Activated T-cell treated with anti-CD3 and anti-CD28 coated beads, Interleukin-2, amount 50 U/mL, for 4 hours (primary cell): ENCODE data around the gene KCNQ5. TPM values are rescaled to one million over a fixed set of nuclear protein-coding genes. Genes with fewer than 3 reads are reported as not detected.
A peak's percentile ranks its signal among the peaks of the same experiment; 100 is the strongest.

Experiments used
- ATAC-seq, 2 donors: fragments of 200-7000 bp; cut with Tn5 transposase; one replicate each; pipeline ENCODE4 v1.10.0; 2021
- DNase-seq: peaks from one replicate; pipeline ENCODE4 v3.0.0-alpha.2; 2020
- H3K27me3 Mint-ChIP-seq: one replicate; pipeline ENCODE4 v1.8.0; 2021; ENCODE audit warnings: low read depth, mixed read lengths
- H3K36me3 Mint-ChIP-seq: one replicate; pipeline ENCODE4 v1.8.0; 2022; ENCODE audit warnings: mixed read lengths; ENCODE audit not compliant: insufficient read depth
- H3K4me1 Mint-ChIP-seq: one replicate; pipeline ENCODE4 v1.8.0; 2021; ENCODE audit warnings: low read depth, mixed read lengths
- H3K4me3 Mint-ChIP-seq: one replicate; pipeline ENCODE4 v1.8.0; 2021; ENCODE audit warnings: mild to moderate bottlenecking, moderate library complexity, mixed read lengths
- H3K9me3 Mint-ChIP-seq: one replicate; pipeline ENCODE4 v1.8.0; 2021; ENCODE audit warnings: mixed read lengths
- total RNA-seq, 3 donors: library from RNA; stranded (reverse); gene quantifications; one replicate each; pipeline ENCODE4 v1.2.1, GENCODE V29; 2021

The KCNQ5 gene
- total RNA-seq, 3 donors from 2014 or later = 9.7 to 13.1 (median 11.0) TPM

DNA sequence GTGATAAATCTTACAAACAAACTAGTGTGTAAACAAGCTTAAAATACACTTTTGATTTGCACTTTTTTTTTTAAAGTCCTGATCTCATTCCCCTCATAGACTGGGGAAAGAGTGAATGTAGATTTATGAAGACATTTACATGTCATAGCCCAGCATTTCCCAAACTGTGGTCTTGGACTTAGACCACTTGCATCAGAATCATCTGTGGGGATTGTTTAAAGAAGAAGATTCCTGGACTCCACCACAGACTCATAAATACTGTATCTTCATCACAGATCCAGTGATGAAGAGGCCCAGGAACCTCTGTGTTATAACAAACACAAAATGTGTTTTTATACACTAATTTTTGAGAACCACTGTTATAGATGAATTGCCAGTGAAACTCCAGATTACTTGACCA is 99.5 kb downstream of the KCNQ5 start:
- DNase-seq = no peak
- Mint-ChIP-seq H3K27me3 (no peaks in the 10 kb centered on the region), H3K36me3 (no peaks in the 10 kb centered on the region), H3K9me3 (no peaks in the 10 kb centered on the region), H3K4me3 (no peak overlapping the region), H3K4me1 (peaks cover 2% of the 10 kb centered on the region)
- no peak for ATAC-seq

DNA sequence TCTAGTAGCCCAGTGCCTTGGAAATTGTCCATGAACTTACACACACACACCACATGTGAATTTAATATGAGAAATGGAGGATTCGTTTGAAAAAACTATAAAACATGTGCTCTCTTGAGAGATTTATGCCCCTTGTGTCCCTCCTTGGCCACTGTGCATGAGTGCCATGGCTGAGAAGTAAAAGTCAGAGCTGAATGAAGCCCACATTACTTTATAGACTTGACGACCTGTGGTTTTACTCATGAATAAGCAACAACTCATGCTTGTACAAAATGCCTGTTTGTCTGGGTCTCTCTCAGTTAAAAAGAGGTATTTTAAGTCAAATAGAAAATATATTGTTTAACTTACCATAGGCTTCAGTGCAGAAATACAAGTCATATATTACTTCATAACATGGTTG is 102.7 kb downstream of the KCNQ5 start:
- ATAC-seq (no peak), DNase-seq (no peak)
- H3K36me3 Mint-ChIP-seq = no peaks in the 10 kb centered on the region
- no peaks in the 10 kb centered on the region for H3K27me3 Mint-ChIP-seq
- no peaks in the 10 kb centered on the region for H3K9me3 Mint-ChIP-seq
- H3K4me1 Mint-ChIP-seq = no peaks in the 10 kb centered on the region
- no peak overlapping the region for H3K4me3 Mint-ChIP-seq

DNA sequence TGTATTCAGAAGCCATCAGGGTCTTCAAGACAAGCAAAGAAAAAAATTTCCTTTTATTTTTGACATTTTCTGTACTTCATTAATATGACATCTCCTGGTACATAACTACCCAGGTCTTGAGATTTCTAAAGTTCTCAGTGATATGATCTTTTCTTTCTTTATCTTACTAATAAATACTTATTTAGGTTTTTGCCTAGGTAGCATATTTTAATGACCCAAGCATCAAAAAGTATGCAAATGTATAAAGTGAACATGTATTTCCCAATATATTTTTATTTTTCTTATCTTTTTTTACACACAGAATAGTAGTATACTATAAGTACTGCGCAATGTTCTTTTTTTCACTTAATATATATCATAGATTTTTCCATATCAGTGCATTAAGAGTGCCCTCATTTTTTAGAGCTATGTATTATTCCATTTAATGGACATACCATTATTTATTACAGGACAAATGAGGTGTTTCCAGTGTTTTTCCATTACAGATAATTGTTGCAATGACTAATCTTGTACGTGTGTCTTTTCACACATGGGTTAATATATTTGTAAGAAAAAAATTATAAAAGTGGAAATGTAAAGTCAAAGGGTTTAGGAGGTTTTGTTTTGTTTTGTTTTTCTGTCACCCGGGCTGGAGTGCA is 107.0 kb downstream of the KCNQ5 start:
- H3K9me3 Mint-ChIP-seq = no peaks in the 10 kb centered on the region
- no peaks in the 10 kb centered on the region for H3K27me3 Mint-ChIP-seq
- H3K36me3 Mint-ChIP-seq = no peaks in the 10 kb centered on the region

DNA sequence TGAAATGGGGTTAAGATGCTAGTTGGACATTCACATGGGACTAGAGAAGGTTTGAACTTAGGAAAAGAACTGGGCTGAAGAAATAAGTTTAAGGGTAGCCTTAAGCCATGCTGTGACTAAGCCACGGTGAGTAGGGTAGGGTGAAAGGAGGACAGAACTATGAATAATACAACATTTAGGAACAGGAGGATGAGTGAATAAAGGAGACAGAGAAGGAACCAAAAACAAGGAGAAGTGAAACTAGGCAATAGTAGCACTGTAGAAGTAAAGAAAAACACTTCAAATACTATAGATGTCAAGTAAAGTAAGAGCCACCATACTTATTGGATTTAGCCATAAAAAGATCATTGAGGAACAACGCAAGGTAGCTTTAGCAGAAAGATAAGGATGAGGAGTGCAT is 111.2 kb downstream of the KCNQ5 start:
- Mint-ChIP-seq H3K36me3 (peaks cover 8% of the 10 kb centered on the region), H3K4me3 (no peak overlapping the region), H3K4me1 (peaks cover 1% of the 10 kb centered on the region), H3K9me3 (no peaks in the 10 kb centered on the region), H3K27me3 (no peaks in the 10 kb centered on the region)
- ATAC-seq (no peak), DNase-seq (no peak)

More for the DNA sequence above, 107.0 kb downstream of the KCNQ5 start:
- ATAC-seq = no peak
- Mint-ChIP-seq H3K4me1 (no peaks in the 10 kb centered on the region), H3K4me3 (no peak overlapping the region)
- DNase-seq = no peak

DNA sequence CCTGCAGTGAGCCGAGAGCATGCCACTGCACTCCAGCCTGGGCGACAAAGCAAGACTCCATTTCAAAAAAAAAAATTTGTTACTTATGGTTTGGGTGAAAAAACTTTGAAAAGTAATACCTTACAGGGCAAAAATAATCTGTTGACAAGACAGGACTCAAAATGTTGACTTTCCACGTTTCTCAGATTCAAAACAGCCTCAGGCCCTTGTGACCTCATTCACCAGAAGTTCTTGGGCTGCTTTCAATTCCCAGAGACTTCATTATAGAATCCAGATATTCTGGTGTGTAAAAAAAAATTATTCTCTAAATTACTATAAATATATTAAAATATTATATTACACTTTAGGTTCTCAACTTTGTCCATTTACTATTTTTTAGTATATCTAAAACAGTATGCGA is 116.2 kb downstream of the KCNQ5 start:
- DNase-seq (no peak), ATAC-seq (no peak)
- no peaks in the 10 kb centered on the region for H3K9me3 Mint-ChIP-seq
- peaks cover 8% of the 10 kb centered on the region for H3K36me3 Mint-ChIP-seq
- peaks cover 31% of the 10 kb centered on the region for H3K4me1 Mint-ChIP-seq
- no peaks in the 10 kb centered on the region for H3K27me3 Mint-ChIP-seq
- H3K4me3 Mint-ChIP-seq = no peak overlapping the region

DNA sequence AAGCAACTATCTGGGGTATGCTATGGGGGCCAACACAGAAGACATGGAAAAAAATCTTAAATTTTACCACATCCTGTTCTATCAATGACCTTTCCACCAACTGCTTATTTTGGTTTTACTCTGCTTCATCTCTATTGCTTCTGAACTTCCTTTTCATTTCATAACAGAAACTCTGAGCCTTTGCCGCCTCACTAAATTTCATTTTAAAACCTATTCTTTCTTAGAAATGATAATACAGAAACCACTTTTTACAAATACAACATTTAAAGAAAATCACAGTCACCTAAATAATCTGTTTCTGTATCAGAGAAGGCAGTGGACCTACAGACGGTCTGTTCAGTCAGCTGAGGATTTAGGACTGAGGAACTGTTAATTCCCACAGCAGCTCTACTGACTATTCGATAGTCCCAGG is 117.5 kb downstream of the KCNQ5 start:
- H3K4me3 Mint-ChIP-seq = no peak overlapping the region
- peaks cover 31% of the 10 kb centered on the region for H3K4me1 Mint-ChIP-seq
- no peaks in the 10 kb centered on the region for H3K9me3 Mint-ChIP-seq
- ATAC-seq (peak in 1 of 2 donors; percentile 28), DNase-seq (no peak)
- H3K36me3 Mint-ChIP-seq = peaks cover 8% of the 10 kb centered on the region
- no peaks in the 10 kb centered on the region for H3K27me3 Mint-ChIP-seq

DNA sequence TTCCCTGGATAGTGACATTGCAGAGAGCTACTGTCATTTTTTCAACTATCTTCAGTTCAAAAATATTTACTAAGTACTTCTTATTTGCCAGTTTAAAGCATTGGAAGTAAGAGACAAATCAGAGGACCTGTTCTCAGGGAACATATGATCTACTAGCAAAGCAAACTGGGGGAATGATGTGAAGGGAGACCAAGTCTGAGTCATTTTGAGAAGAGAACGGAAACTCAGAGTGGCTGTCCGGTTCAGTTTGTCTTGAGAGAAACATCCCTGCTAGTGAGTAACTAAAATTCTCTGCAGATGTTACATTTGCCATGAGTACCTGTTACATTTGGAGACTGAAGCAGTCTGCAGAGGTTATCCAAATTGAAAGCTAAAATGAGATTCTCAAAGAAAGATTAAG is 118.3 kb downstream of the KCNQ5 start:
- no peaks in the 10 kb centered on the region for H3K27me3 Mint-ChIP-seq
- no peak for ATAC-seq
- peaks cover 31% of the 10 kb centered on the region for H3K4me1 Mint-ChIP-seq
- H3K36me3 Mint-ChIP-seq = peaks cover 8% of the 10 kb centered on the region
- no peak overlapping the region for H3K4me3 Mint-ChIP-seq
- no peaks in the 10 kb centered on the region for H3K9me3 Mint-ChIP-seq
- DNase-seq = no peak

DNA sequence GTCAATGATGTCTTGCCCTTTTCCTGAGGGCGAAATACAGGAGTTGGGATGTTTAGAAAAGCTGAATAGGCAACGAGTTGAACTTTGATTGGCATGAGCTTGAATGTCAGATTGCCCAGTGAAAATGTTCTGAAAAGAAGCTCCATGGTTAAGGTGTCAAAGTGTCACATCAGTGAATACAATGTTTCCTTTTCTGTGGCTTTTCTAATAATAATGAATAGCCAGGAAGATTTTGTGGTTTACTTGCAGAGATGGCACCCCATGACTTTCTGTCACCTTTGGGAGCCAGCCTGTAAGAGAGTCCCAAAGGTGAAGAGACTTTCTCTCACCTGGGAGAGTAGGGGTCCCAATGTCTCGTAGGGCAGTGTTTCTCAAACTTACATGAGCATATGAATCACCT is 119.2 kb downstream of the KCNQ5 start:
- no peak for ATAC-seq
- Mint-ChIP-seq H3K9me3 (no peaks in the 10 kb centered on the region), H3K27me3 (no peaks in the 10 kb centered on the region), H3K4me3 (no peak overlapping the region), H3K36me3 (peaks cover 5% of the 10 kb centered on the region), H3K4me1 (peaks cover 31% of the 10 kb centered on the region)
- no peak for DNase-seq

DNA sequence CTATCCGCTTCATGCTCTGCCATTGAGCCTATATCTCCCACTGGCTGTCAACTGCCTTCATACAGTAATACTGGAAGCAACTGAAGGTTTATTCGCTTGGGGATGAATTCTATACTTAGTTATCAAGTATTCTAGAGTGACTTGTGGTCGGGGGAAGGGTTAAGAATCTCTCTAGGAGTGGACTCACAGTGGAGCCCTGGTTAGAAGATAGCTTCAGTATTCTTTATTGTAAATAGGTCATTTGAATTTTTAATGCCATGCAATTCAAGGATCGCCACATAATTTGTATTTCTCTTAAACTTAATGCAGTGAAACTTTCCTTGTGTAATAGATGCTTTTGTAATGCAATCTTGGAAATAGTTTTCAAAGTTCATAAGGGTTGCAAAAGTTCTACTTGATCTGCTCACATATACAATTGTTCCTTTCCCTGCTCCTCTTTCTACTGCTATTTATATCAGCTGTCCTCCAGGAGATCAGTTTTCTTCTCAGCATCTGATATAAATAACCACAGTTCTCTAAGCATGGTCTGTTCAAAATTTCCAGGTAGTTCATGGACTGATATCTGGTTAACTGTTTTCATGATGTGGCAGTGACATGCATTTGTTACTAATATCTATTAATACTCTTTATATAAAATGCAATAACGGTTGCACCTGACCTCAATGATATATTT is 120.3 kb downstream of the KCNQ5 start:
- H3K36me3 Mint-ChIP-seq = peaks cover 5% of the 10 kb centered on the region
- no peak for ATAC-seq
- H3K4me3 Mint-ChIP-seq = no peak overlapping the region
- H3K9me3 Mint-ChIP-seq = no peaks in the 10 kb centered on the region
- no peak for DNase-seq
- peaks cover 31% of the 10 kb centered on the region for H3K4me1 Mint-ChIP-seq
- no peaks in the 10 kb centered on the region for H3K27me3 Mint-ChIP-seq

DNA sequence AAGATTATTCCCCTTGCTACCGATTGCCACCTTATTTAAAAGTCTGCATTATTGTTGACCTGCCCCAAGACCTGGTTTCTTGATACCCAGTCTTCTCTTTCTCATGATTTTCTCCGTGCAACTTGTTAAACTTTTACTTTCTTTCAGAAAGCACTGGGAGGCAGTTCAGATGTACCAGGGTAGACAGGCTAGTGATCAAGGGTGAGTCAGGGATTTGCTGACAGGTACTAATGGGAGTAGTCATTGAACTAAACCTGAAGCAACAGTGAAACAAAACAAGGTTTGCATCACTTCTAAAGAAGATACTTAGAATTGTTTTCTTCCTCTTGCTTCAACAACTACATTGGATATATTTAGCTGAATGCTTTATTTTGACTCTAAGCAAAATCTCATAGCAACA is 124.4 kb downstream of the KCNQ5 start:
- Mint-ChIP-seq H3K27me3 (no peaks in the 10 kb centered on the region), H3K4me1 (peaks cover 11% of the 10 kb centered on the region), H3K4me3 (no peak overlapping the region), H3K9me3 (no peaks in the 10 kb centered on the region), H3K36me3 (no peaks in the 10 kb centered on the region)
- DNase-seq (no peak), ATAC-seq (no peak)

DNA sequence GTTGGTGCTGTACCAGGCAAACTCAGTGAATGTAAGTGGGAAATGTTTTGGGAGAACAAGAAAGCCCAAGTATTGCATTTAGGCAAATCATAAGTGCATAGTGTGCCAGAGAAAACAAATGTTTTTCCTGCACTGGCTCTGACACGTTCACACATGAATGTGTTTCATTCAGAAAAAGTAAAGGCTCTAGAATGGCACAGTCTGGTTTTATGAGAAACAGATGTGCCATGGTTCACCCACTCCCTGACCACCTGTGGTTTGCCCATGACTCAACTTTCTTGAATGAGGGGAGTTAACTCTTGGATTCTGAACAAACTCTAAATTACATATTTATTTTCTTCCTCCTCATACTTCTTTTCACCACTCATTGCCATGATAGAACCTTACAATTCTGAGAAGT is 126.9 kb downstream of the KCNQ5 start:
- Mint-ChIP-seq H3K4me3 (no peak overlapping the region), H3K27me3 (no peaks in the 10 kb centered on the region), H3K36me3 (no peaks in the 10 kb centered on the region), H3K4me1 (peaks cover 9% of the 10 kb centered on the region), H3K9me3 (no peaks in the 10 kb centered on the region)
- no peak for DNase-seq
- ATAC-seq = peak; percentile 40 to 52

DNA sequence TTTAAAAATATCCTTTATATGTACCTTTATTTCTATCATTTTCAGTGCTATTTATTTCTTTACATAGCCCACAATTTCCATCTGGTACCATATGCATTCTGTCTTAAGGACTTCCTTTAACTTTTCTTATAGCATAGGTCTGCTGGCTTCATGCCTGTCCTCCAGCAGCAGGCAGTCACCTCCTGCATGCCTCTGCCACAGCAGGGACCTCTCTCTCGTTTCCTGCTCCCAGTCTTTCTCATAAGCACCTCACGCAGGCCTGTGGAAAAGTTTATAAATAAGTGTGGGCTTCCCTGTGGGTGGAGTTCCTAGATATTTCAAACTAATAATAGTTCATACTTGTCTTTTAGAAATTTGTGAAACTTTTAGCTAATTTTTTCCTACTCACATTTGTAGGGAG is 133.9 kb downstream of the KCNQ5 start:
- Mint-ChIP-seq H3K36me3 (peaks cover 2% of the 10 kb centered on the region), H3K4me1 (peaks cover 3% of the 10 kb centered on the region), H3K4me3 (no peak overlapping the region), H3K9me3 (peaks cover 4% of the 10 kb centered on the region), H3K27me3 (no peaks in the 10 kb centered on the region)
- DNase-seq = no peak
- no peak for ATAC-seq

DNA sequence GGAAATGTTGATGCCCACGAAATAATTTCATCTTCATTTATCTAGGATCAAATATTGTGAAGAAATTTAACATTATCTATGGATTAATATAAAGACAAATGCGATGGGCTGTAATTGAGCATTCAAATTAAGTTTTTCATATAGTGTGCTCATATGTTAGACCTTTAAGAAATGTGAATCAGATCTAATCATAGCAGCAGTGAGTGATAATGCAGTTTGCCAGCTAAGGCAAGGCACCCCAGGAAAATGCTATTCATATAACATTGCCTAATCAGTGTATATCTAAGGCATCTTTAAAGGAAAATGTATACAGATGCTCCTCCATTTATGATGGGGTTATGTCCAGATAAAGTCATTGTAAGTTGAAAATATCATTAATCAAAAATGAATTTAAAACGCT is 135.2 kb downstream of the KCNQ5 start:
- Mint-ChIP-seq H3K36me3 (peaks cover 2% of the 10 kb centered on the region), H3K4me3 (no peak overlapping the region), H3K4me1 (peaks cover 3% of the 10 kb centered on the region), H3K9me3 (peaks cover 4% of the 10 kb centered on the region), H3K27me3 (no peaks in the 10 kb centered on the region)
- ATAC-seq (no peak), DNase-seq (no peak)

DNA sequence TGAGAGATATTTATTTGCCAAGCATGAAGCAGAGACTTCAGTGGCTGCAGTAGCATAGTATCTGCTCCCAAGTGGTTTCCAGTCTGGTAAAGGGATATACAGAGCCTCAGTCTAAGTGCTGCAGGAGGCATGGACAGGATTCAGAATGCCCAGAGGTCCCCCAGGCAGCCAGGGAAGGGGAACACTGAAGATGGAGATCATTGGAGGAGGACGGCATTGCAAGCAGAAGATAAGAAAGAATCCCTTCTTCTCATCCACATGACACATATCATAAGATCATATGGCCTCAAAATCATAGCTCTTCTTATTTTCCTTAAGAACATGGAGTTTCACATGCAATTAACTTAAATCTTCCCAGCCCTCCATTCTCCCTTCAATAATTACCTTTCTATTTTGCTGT is 136.1 kb downstream of the KCNQ5 start:
- Mint-ChIP-seq H3K36me3 (peaks cover 2% of the 10 kb centered on the region), H3K9me3 (peaks cover 4% of the 10 kb centered on the region), H3K4me1 (peaks cover 2% of the 10 kb centered on the region), H3K4me3 (no peak overlapping the region), H3K27me3 (no peaks in the 10 kb centered on the region)
- no peak for DNase-seq
- no peak for ATAC-seq

DNA sequence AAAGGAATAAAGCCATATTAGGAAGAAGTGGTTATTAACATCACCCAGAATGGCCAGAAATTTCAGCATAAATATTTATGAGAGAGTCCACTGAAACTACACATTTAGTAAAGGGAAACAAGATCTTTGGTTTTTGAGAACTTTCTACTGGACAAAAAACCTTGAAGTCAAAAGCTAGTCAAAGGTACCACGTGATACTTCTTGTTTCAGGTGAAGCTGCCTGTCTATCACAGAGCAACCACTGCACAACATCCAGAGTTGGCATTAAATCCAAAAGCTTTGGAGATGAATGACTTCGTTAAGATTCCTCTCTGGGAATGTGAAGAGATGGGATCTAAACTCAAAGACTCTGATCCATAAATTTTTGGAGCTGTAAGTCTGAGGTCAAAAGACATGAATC is 137.0 kb downstream of the KCNQ5 start:
- DNase-seq (no peak), ATAC-seq (no peak)
- Mint-ChIP-seq H3K4me3 (no peak overlapping the region), H3K9me3 (peaks cover 4% of the 10 kb centered on the region), H3K36me3 (peaks cover 2% of the 10 kb centered on the region), H3K27me3 (no peaks in the 10 kb centered on the region), H3K4me1 (peaks cover 1% of the 10 kb centered on the region)
